Peyer's patch (tissue), 4 donors: Measurements from ENCODE around the gene ISG20L2.

Source experiments
- CTCF ChIP-seq, 6 experiments: fragments of 450-650 bp in 4 of 6; fragments of 200-600 bp in 2 of 6; sonication (generic) in 1 of 6; IDR thresholded peaks; one replicate each; pipeline ENCODE4 v1.5.1; 2017 to 2019; ENCODE audit warnings: antibody characterized with exemption in 6 of 6, mild to moderate bottlenecking in 3 of 6, moderate library complexity in 1 of 6
- POLR2A ChIP-seq, 2 donors: fragments of 450-650 bp; IDR thresholded peaks; one replicate each; pipeline ENCODE4 v1.5.1; 2017; ENCODE audit warnings: antibody characterized with exemption in 2 of 2, mild to moderate bottlenecking in 2 of 2, moderate library complexity in 2 of 2

GRCh38 chr1:156704166-156704711, 24.3 kb downstream of the ISG20L2 start:
- TF ChIP-seq CTCF (IDR thresholded peaks at IDR 0.05) (no peak), POLR2A (IDR thresholded peaks at IDR 0.05) (no peak)
